Tibial nerve (tissue), 4 donors: ENCODE measurements around the gene CADPS2.

Experiments
- CTCF ChIP-seq, 5 experiments: fragments of 200-600 bp in 3 of 5; fragments of 450-650 bp in 2 of 5; sonication (generic) in 3 of 5; IDR thresholded peaks; one replicate each; pipeline ENCODE4 v1.5.1; 2016 to 2019; ENCODE audit warnings: antibody characterized with exemption in 5 of 5, mild to moderate bottlenecking in 3 of 5, moderate library complexity in 2 of 5
- EP300 ChIP-seq, 2 donors: sonication (generic); formaldehyde crosslinking; IDR thresholded peaks; one replicate each; pipeline ENCODE4 v1.6.1; 2017; ENCODE audit warnings: antibody characterized with exemption in 2 of 2, mild to moderate bottlenecking in 1 of 2
- POLR2A ChIP-seq, 2 donors: fragments of 450-650 bp; IDR thresholded peaks; one replicate each; pipeline ENCODE4 v1.6.1; 2017; ENCODE audit warnings: antibody characterized with exemption in 2 of 2, mild to moderate bottlenecking in 2 of 2, moderate library complexity in 2 of 2

GRCh38 chr7:122675621-122676020, 210.6 kb downstream of the CADPS2 start:
- no peak for TF ChIP-seq CTCF (IDR thresholded peaks at IDR 0.05)
- TF ChIP-seq EP300 (IDR thresholded peaks at IDR 0.05), result no peak
- no peak for TF ChIP-seq POLR2A (IDR thresholded peaks at IDR 0.05)
